GM12873 (cell line): Measurements from ENCODE around the gene EIF1.

Source experiments
- CTCF ChIP-seq: IDR thresholded peaks from 2 replicates; pipeline ENCODE4 v1.5.1; 2012; ENCODE audit warnings: low read depth, mild to moderate bottlenecking, moderate library complexity, low read length, control low read depth; ENCODE audit not compliant: insufficient read depth; ENCODE audit errors: missing control alignments

Gene EIF1

GRCh38 chr17:41688641-41689496 is at the start of gene EIF1:
Gene EIF1, plus strand, starts transcription at chr17:41688885. Its CDS starts 154 bp downstream, at chr17:41689039.
- TF ChIP-seq CTCF: no peak

GRCh38 chr17:41638941-41639340 is 49.7 kb upstream of the EIF1 start:
- TF ChIP-seq CTCF: no peak

- no peak for TF ChIP-seq CTCF
Observed at GRCh38 chr17:41639492-41640473, 48.9 kb upstream of the EIF1 start.

GRCh38 chr17:41642252-41643156 is 46.2 kb upstream of the EIF1 start:
- TF ChIP-seq CTCF: no peak

- no peak for TF ChIP-seq CTCF
Observed at GRCh38 chr17:41647038-41647813, 41.5 kb upstream of the EIF1 start.

GRCh38 chr17:41647940-41648410 is 40.7 kb upstream of the EIF1 start:
- TF ChIP-seq CTCF: peak; percentile 95
